Fibroblast of skin of right biceps (primary cell): ENCODE results near the gene OTOG.

Experiments used
- DNase-seq: peaks from one replicate; pipeline ENCODE4 v3.0.0-alpha.2; 2013

OTOG gene

DNA sequence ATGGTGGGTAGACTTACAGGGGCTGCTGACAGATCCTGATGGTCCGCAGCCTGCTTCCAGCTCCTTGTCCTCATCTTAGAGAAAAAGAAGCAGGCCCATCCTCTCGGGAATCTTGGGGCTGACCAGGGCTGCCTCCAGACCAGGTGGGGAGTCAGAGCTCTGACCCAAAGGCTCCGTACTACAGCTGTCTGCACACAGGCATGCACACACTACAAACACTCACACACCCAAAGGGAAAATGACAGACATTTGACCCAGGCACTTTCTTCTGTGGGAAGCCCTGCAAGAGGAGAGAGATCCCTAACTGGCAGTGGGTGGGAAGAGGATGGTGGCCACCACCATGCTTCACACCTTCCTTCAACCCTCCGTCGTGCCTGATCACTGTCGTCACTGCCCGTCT is 125.4 kb downstream of the OTOG start:
- no peak for DNase-seq

DNA sequence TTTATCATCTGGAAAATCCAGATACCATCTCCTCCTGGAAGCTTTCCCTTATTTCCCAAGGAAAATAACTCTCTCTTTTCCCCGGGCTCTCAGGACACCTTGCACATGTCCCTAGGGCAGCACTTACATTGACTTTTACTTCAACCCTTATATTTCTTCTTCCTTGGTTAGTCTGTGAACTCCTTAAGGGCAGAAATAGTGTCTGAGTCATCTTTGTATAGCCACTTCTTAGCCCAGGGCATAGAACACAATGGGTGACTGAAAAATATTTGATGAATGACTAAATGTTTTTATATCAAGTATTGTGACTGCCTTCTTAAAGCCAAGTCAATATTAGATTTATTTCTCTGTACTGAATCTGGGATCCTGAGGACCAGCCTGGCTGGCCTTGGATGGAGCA is 126.9 kb downstream of the OTOG start:
- no peak for DNase-seq

DNA sequence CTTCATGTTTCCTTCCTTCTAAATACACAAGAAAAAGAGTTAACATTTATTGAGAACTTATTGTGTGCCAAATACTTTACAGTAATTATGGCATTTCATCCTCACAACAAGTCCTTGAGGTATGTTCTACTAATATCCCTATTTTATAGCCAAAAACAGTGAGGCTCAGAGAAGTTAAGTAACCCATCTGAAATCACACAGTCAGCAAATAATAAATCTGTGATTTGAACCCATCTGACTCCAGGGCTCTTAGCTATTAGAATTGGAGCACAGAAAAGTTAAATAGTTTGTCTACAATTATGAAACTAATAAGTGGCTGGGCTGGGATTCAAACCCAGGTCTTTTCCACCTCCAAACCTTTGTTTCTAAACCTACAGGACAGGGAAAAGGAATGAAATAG is 135.8 kb downstream of the OTOG start:
- no peak for DNase-seq

DNA sequence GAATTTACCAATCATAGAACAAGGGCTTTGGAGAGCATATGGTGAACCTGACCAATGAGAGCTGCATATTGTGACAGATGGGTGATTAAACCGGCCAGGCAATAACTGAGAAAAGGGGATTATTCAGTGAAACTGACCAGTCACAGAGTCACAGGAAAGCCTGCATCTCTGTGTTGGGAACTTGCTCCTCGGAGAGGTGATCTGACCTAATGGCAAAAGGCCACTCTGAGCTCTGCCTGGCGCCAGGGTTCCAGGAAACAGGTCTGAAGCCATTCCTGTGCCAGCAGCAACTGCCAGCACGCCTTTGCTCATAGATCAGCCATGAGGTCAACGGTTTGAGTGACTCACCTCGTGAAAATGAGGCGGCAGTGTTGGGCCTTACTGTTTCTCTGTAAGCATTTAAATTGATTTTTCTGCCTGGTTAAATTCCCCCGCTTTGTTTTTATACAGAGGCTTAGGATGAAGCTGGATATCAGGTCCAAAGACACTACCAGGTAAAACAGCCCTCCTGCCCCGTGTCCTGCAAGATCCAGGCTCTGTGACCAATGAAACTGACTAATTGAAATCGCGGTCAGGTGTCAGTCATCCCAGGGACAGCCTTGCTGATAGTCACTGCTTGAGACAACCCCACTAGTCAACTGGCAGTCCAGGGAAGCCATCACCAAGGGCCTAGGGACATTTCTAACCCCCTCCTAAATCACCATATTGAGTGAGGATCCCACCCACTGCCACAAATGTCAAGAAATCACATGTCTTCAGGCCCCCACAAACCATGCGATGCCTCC is 136.5 kb downstream of the OTOG start:
- DNase-seq, result peak; percentile 43

DNA sequence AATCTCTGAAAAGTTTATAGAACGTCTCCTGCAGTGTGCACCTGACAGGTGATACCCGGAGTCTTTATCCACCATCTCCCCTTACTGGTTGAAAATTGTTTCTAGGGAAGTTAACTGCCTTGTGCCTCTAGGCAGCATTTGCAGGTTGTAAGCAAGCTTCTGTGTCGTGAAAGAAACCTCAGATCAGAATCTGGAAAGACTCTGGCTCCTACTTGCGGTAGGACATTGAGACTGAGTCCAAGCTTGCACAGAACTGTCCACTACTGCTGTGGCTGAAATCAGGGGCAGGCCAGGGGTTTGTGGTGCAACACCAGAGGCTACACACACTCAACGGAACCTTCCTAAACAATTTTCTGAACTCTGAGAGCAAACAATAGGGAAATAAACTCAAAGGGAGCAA is 137.5 kb downstream of the OTOG start:
- no peak for DNase-seq

DNA sequence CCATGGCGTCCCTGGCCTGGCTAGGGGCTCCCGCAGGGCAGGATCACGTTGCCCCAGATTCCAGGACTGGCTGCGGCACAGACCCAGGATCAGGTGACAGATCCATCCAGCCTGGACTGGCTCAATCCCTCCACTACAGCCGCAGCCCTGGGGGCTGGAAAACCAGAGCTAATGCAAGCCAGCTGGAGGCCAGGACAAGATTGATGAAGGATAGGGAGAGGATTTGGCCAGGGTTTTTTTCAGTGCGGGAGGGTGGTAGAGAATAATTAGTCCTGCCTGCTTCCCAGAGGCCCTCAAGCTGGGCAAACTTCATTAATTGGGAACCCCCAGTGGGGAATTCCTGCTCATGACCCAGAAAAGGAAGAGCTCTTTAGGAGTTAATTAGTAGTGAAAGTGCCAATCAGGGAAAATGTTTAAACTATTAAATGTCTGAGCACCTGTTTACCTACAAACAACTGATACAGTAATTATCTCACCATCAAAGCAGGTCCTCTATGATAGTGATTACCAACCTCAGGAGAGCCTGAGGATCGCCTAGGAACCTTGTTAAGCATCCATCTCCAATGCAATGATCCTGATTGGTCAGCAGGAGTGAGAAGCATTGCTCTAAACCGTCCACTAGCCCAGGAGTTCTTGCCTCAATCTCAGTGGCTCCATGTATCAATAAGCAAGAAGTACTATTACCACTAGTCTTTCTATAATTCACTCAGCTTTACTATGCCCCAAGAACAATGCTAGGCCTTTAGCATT is 139.3 kb downstream of the OTOG start:
- peak; percentile 2 for DNase-seq

DNA sequence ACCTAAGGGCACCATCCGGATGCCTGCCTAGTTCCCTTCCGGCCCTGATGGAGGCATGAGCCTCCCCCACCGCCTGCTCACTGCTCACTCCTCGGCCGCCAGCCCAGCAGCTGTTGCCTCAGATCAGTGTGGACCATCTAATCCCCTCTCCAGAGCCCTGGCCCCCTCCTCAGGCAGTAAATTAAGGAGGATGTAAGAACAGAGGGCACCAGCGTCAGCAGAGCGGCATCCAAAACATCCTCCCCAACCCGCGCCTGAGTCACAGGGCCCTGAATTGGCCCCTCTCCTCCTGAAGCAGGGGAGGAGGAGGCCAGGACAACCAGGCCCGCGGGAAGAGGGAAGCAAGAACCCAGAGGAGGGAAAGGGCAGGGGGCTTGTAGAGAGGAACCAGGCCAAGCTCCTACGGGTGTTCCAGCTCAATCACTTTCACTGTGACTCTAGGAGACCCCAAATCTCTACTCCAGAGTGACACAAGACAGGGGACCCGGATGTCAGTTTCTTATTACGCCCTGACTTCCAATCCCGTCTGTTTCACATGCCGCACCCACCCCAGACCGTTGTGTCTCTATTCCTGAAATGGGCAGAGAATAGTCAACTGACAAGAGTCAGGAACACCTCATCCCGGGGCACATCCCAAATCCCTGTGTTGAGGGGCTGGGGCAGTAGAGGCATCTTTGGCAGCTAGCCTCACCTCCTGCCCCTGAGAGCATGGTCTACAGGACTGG is 141.0 kb downstream of the OTOG start:
- DNase-seq, result no peak

DNA sequence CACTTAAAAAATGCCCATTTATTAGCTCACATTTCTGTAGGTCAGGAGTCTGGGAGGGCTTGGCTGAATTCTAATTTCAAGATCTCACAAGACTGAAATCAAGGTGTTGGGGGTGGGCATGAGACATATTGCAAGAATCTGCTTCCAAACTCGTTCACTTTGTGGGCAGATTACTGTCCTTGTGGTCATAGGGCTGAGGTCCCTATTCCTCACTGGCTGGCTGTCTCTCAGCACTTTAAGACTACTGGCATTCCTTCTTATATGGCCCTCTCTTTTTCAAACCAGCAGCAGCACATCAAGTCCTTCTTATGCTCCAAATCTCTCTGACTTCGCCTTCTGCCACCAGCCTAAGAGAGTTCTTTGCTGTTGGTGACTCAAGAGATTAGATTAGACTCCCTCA is 144.5 kb downstream of the OTOG start:
- no peak for DNase-seq

DNA sequence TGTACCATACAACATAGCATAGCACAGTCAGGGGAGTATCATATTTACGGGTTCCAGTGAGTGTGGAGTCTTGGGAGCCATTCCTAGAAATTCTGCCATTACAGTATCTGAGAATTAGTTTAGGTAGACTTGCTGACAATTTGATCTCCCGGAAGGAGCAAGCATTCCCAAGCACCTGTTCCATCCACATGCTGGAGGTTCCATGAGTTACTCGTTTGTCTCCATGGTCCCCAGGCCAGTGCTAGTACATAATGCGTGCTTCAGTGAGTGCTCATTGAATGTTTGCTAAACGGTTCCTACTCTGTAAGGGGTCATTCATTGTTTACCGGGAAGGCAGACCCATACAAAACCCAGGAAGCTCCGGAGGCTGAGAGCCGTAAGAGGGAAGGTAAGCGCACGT is 144.9 kb downstream of the OTOG start:
- no peak for DNase-seq

DNA sequence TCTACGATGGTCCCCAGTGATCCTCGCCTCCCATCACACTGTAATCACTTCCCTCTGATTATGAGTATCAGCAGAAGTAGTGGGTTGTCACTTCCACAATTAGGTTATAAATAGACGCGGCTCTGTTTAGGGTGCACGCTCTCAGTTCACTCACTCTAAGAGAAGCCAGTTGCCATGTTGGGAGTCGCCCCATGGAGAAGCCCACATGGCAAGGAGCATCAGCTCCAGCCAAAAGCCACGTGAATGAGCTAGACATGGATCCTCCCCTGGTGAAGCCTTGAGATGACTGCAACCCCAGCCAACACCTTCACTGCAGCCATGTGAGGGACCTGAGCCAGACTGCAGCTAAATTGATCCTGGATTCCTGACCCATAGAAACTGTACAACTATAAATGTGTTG is 145.9 kb downstream of the OTOG start:
- no peak for DNase-seq

DNA sequence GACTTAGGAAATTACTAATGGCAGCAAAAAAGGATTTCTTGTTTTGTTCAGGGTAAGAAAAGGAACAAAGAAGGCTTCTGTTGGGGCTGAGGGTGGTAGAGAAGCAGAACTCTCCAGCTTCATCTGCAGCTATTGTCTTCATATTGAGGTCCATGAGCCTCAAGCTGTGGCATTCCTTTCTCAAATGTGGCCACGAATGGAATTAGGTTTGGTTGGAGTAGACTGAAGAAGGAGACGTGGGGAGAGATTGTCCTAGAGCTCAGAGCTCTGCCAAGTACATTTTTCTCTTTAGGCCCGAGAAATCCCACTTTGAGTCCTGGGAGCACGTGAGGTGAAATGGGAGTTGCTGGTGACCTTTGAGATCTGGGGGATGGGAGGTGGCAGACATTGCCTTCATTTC is 146.5 kb downstream of the OTOG start:
- no peak for DNase-seq

DNA sequence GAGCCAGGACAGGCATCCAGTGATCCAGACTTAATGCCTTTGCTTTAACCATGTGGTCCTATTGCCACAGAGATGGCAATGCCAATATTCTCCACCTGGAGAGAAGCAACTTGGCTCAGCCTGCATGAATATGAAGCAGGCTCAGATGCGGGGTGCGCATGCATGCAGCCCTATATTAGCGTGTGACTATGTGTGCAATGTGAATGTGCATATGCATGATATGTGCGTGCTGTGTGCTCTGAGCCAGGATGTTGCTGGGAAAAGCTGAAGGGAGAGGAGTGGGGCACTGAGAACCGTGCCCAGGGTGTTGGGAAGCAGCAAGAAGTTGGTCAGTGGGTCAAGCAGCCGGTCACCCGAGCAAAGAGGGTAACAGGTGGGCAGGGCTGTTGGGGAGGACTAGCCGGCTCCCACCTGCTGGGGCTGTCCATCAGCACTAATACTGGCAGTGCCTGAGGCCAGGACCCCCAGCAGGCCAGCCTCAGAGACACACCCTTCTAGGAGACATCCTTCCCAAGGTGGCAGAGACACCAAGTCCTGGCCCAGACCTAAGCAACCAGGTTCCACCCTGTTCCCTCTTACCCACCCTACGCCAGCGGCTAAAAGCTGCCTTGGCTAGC is 147.5 kb downstream of the OTOG start:
- DNase-seq, result no peak

DNA sequence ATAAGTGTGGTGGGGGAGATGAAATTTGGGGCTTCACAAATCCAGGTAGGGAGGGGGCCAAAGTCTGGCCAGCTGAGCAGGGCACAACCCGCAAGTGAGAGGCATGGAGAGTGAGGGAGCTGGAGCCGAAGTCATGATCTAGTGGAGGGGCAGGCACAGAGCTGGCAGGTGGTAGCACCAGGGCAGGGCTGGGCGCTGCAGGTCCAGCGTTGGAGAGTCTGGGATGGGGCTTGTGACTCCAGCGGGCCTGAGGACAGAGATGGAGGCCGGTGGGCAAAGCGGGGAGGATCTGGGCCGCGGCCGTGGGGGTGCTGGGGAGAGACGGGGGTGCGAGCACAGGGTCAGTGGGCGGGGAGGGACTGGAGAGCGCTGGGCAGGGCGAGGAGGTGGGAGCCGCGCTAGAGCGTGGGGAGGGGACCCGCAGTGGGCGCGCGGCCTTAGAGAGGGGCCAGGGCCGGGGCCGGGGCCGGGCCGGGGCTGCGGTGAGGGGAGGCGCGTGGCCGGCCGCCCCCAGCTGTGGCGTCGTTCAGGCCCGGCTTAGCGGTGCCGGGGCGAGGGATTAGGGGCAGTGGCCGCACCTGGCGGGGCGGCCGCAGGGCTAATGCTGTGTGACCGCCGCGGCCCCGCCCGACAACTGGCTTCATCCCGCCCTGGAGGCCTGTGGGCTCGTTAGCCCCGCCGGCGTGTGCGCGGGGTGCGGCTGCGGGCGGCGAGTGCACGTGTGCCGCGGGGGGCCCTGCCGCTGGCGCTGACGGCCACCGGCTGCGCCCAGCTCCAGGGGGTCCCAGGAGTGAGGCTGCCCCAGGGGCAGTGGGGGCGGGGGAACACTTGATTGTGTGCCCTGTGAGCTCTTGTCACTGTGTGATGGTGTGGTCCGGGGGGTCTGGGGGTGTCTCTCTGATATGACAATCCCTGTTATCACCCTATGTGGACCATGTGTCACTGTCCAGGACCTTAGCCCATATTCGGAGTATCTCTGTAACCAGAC is 148.7 kb downstream of the OTOG start:
- DNase-seq, result no peak

DNA sequence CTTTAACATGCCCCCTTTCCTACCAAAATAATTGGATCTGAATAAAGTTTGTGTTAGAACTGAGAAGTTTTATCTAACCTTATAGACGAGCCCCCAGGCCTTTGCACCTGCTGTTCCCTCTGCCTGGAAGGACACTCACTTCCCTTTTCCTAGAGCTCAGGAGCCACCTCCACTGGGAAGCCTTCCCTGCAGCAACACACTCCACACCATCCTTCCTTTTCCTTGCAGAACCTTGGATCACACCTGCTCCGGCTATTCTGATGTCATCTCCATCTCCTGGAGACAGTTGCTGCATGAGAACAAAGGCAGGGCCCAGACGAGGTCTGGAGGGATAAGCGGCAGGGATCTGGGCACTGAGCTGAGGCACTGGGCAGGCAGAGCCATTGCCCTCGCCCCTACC is 149.7 kb downstream of the OTOG start:
- DNase-seq, result no peak
